ENCODE data around the gene FAAP20. TPM values are rescaled to one million over a fixed set of nuclear protein-coding genes. Genes with fewer than 3 reads are reported as not detected.

Gene FAAP20
- total RNA-seq, 3 donors from 2014 or later: 23.4 to 42.6 (median 32.0) TPM

- H3K36me3 ChIP-seq (ENCODE audit: low read depth): no peaks in the 10 kb centered on the region
- TF ChIP-seq CTCF (IDR thresholded peaks at IDR 0.05): no peak
Measured at GRCh38 chr1:2180297-2181245, 14.0 kb downstream of the FAAP20 start.

GRCh38 chr1:2179283-2180013 is 15.1 kb downstream of the FAAP20 start:
- Histone ChIP-seq H3K36me3 (ENCODE audit: low read depth) (no peaks in the 10 kb centered on the region), H3K4me1 (ENCODE audit: low read depth) (no peaks in the 10 kb centered on the region), H3K4me3 (no peak overlapping the region), H3K9me3 (no peaks in the 10 kb centered on the region)
- no peak for ATAC-seq
- no peak for DNase-seq
- no peak for TF ChIP-seq CTCF (IDR thresholded peaks at IDR 0.05)
- intact Hi-C loops (cut with DNase I, micrococcal nuclease): no loop called here

More at GRCh38 chr1:2180297-2181245, 14.0 kb downstream of the FAAP20 start:
- no peaks in the 10 kb centered on the region for H3K9me3 ChIP-seq
- DNase-seq (no peak), ATAC-seq (no peak)
- H3K4me3 ChIP-seq: no peak overlapping the region
- intact Hi-C loops (cut with DNase I, micrococcal nuclease): no loop called here
- H3K4me1 ChIP-seq (ENCODE audit: low read depth): no peaks in the 10 kb centered on the region

GRCh38 chr1:2178875-2179274 is 15.7 kb downstream of the FAAP20 start:
- Histone ChIP-seq H3K4me3 (no peak overlapping the region), H3K36me3 (ENCODE audit: low read depth) (no peaks in the 10 kb centered on the region), H3K9me3 (no peaks in the 10 kb centered on the region), H3K4me1 (ENCODE audit: low read depth) (no peaks in the 10 kb centered on the region)
- no peak for DNase-seq
- intact Hi-C loops (cut with DNase I, micrococcal nuclease): no loop called here
- no peak for ATAC-seq
- no peak for TF ChIP-seq CTCF (IDR thresholded peaks at IDR 0.05)

- H3K4me3 ChIP-seq: no peak overlapping the region
- DNase-seq (no peak), ATAC-seq (no peak)
- H3K36me3 ChIP-seq (ENCODE audit: low read depth): no peaks in the 10 kb centered on the region
- no peaks in the 10 kb centered on the region for H3K4me1 ChIP-seq (ENCODE audit: low read depth)
- intact Hi-C loops (cut with DNase I, micrococcal nuclease): no loop called here
- no peak for TF ChIP-seq CTCF (IDR thresholded peaks at IDR 0.05)
- H3K9me3 ChIP-seq: no peaks in the 10 kb centered on the region
Measured at GRCh38 chr1:2177946-2178538, 16.5 kb downstream of the FAAP20 start.

- no peak for TF ChIP-seq CTCF (IDR thresholded peaks at IDR 0.05)
- no peak for DNase-seq
- ATAC-seq: no peak
- Histone ChIP-seq H3K4me1 (ENCODE audit: low read depth) (no peaks in the 10 kb centered on the region), H3K4me3 (no peak overlapping the region), H3K9me3 (no peaks in the 10 kb centered on the region), H3K36me3 (ENCODE audit: low read depth) (no peaks in the 10 kb centered on the region)
- intact Hi-C loops (cut with DNase I, micrococcal nuclease): no loop called here
Measured at GRCh38 chr1:2177541-2177940, 17.0 kb downstream of the FAAP20 start.

Measured in mucosa of descending colon (tissue), 3 donors.